Activated naive CD4-positive, alpha-beta T cell treated with anti-CD3 and anti-CD28 coated beads, Interleukin-2, amount 10 ng/mL, durations not matched to agents 5 hours and 36 hours (primary cell): ENCODE measurements around the gene SLFN12. TPM values are rescaled to one million over a fixed set of nuclear protein-coding genes. Genes with fewer than 3 reads are reported as not detected.

Source experiments
- total RNA-seq, 2 experiments: library from RNA; stranded (reverse); gene quantifications; one replicate each; pipeline ENCODE4 v1.2.3, GENCODE V29; 2021

SLFN12 gene
- total RNA-seq = 10 to 100 TPM; 12.9 to 13.6 TPM

GRCh38 chr17:35432176-35433074 lies at the start of gene SLFN12:
TSS of gene SLFN12 (minus strand) at chr17:35432500. CDS start at chr17:35423028, 9,472 bp downstream.

DNA sequence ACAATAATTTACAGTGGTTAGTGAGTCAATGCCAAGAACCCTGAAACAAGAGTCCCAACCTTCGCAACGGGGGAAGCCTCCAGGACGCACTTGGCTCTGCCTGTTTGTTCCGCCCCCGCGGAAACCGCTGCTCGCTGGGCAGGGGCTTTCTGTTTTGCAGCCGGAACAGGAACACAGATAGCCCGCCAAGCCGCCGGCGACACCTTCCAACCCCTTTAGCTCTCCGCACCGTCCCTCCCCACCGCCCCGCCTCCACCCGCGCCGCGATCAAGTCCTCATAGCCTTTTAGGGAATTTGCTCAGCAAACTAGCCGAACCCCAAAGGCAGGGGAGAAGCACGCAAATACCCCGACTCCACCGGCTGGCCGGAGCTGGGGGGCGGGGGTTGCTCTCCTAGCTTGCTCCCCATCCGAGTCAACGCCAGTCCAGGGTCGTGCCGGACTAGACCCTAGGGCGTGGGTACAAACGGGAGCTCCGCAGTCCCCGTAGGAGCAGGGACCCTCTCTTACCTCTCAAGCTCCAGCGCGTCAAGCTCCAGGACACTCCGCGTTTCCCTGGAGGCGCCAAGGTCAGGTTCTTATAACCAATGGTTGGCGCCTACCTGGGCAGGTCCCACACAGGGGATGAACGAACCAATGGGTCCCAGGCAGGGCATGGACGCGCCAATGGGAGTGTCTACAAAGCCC lies 16.1 kb upstream of the SLFN12 start, which contains the start of gene SLFN13:
TSS of gene SLFN13 (minus strand) at position 553 of the 685 bp plus-strand sequence. CDS start 3,086 bp downstream, outside the sequence.

GRCh38 chr17:35373534-35373983 lies 58.7 kb downstream of the SLFN12 start, which contains the start of gene SLFN11:
TSS of gene SLFN11 (minus strand) at chr17:35373621. CDS start at chr17:35363807, 9,814 bp downstream.

Other genes with a start within 250 kb of the SLFN12 start
- not detected for gene SLC35G3, start 238.1 kb downstream of the SLFN12 start, total RNA-seq
- gene SLFN5, start 189.4 kb downstream of the SLFN12 start, total RNA-seq = 100 to 1,000 TPM; 242 to 248 TPM
- 10 to 100 TPM; 45.3 to 52.3 TPM for gene SLFN11, start 58.9 kb downstream of the SLFN12 start, total RNA-seq
- 10 to 100 TPM; 66.9 to 69.4 TPM for gene SLFN13, start 16.3 kb upstream of the SLFN12 start, total RNA-seq
- 10 to 100 TPM; 95.3 to 99.0 TPM for gene SLFN12L, start 105.2 kb upstream of the SLFN12 start, total RNA-seq
- not detected for gene SLFN14, start 128.3 kb upstream of the SLFN12 start, total RNA-seq
- gene PEX12, start 146.1 kb upstream of the SLFN12 start, total RNA-seq = 1 to 10 TPM; 3.2 to 3.4 TPM
- gene AP2B1, start 154.8 kb upstream of the SLFN12 start, total RNA-seq = 100 to 1,000 TPM; 133 to 135 TPM